Esophagus muscularis mucosa (tissue), 4 donors: ENCODE data around the gene CIZ1.

Experiments used
- EP300 ChIP-seq: sonication (generic); formaldehyde crosslinking; IDR thresholded peaks from one replicate; pipeline ENCODE4 v1.6.1; 2017; ENCODE audit warnings: antibody characterized with exemption
- POLR2A ChIP-seq: fragments of 450-650 bp; IDR thresholded peaks from one replicate; pipeline ENCODE4 v1.6.1; 2017; ENCODE audit warnings: antibody characterized with exemption, moderate library complexity, mild to moderate bottlenecking, low read depth
- TF ChIP-seq, protein P1 (sequence below), 3 experiments: fragments of 200-600 bp in 2 of 3; fragments of 450-650 bp in 1 of 3; sonication (generic) in 2 of 3; IDR thresholded peaks; one replicate each; pipeline ENCODE4 v1.5.1; 2017 to 2019; ENCODE audit warnings: antibody characterized with exemption in 3 of 3, mild to moderate bottlenecking in 2 of 3, moderate library complexity in 1 of 3

DNA sequence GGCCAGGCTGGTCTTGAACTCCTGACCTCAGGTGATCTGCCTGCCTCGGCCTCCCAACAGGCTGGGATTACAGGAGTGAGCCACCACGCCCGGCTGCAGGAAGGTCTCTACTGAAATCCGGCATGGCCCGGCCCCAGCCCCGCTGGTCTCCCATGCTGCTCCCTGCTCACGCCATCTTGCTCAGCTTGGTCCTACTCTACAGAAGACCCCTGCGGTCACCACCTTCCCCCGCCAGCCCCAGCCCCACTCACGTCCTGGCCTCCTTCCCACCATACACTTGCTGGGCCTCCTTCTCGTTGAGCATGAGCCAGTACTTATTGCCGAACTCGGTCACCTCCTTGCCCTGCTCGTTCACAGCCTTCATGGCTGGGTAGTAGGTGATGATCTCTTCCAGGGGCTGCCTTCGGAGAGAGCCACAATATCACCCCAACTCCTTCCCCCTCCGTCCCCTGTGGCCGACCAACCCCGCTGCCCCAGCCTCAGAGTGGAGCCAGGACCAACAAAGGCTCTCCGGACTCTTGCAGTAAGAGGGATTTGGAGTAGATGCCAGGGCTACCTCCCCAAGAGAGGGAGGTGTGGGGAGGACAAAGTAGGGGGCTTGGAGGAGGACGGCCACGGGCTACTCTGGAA lies 67.8 kb downstream of the CIZ1 start:
- no peak for TF ChIP-seq POLR2A
- TF ChIP-seq, protein P1, sequence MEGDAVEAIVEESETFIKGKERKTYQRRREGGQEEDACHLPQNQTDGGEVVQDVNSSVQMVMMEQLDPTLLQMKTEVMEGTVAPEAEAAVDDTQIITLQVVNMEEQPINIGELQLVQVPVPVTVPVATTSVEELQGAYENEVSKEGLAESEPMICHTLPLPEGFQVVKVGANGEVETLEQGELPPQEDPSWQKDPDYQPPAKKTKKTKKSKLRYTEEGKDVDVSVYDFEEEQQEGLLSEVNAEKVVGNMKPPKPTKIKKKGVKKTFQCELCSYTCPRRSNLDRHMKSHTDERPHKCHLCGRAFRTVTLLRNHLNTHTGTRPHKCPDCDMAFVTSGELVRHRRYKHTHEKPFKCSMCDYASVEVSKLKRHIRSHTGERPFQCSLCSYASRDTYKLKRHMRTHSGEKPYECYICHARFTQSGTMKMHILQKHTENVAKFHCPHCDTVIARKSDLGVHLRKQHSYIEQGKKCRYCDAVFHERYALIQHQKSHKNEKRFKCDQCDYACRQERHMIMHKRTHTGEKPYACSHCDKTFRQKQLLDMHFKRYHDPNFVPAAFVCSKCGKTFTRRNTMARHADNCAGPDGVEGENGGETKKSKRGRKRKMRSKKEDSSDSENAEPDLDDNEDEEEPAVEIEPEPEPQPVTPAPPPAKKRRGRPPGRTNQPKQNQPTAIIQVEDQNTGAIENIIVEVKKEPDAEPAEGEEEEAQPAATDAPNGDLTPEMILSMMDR (IDR thresholded peaks at IDR 0.05), result no peak
- TF ChIP-seq EP300, result no peak
